ENCODE data around the gene BMPER. TPM values are rescaled to one million over a fixed set of nuclear protein-coding genes. Genes with fewer than 3 reads are reported as not detected.

The BMPER gene
- 6.0 to 10.3 TPM (median 7.0 TPM) in 5 replicates for total RNA-seq (2022; extraction: Qiagen RNA extraction)

DNA sequence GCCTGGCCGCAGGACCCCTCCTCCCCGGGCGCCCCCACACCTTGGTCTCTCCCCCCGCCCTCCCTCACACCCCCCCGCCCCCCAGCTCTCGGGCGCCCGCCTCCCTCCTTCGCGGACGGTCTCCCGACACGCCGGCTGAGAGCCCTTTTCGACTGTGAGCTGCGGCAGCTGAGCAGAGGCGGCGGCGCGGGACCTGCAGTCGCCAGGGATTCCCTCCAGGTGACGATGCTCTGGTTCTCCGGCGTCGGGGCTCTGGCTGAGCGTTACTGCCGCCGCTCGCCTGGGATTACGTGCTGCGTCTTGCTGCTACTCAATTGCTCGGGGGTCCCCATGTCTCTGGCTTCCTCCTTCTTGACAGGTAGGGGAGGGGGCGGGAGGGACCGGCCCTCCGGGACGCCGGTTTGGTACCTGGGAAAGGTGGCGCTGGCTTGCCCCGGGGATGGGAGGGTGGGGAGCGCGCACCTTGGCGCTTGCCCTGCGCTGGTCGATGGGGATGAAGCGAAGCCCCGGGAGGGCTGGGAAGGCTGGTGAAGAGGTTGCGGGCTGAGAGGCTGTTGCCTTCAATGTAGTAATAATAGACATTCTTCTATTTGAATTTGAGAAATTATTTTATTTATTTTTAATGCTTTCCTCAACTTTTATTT, at the start of gene BMPER:
Gene BMPER (plus strand): TSS at position 151 of the 644 bp plus-strand sequence. CDS start 75 bp downstream, at position 226.

Measured in A549 treated with CORT108297 at 1 μM for 4 hours (cell line).